GM18867 (cell line): Measurements from ENCODE around the gene HIVEP1.

ENCODE experiments used
- ATAC-seq: cut with Tn5 transposase; IDR thresholded peaks from one replicate; pipeline ENCODE4 v1.9.1; 2021; ENCODE audit warnings: mild to moderate bottlenecking, moderate library complexity; ENCODE audit not compliant: unreplicated experiment

Gene HIVEP1

DNA sequence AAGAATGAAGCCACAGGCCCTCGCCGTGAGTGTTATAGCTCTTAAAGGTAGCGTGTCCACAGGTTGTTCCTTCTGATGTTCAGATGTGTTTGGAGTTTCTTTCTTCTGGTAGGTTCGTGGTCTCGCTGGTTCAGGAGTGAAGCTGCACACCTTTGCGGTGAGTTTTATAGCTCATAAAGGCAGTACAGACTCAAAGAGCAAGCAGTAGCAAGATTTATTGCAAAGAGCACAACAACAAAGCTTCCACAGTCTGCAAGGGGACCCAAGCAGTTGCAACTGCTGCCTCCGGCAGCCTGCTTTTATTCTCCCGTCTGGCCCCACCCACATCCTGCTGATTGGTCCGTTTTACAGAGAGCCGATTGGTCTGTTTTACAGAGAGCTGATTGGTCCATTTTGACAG is 5.2 kb downstream of the HIVEP1 start:
- no peak for ATAC-seq

- no peak for ATAC-seq
Observed at GRCh38 chr6:12017876-12018401, 5.8 kb downstream of the HIVEP1 start.

- no peak for ATAC-seq
Observed at GRCh38 chr6:12020187-12020791, 8.2 kb downstream of the HIVEP1 start.

GRCh38 chr6:12022481-12022880 is 10.4 kb downstream of the HIVEP1 start:
- no peak for ATAC-seq

DNA sequence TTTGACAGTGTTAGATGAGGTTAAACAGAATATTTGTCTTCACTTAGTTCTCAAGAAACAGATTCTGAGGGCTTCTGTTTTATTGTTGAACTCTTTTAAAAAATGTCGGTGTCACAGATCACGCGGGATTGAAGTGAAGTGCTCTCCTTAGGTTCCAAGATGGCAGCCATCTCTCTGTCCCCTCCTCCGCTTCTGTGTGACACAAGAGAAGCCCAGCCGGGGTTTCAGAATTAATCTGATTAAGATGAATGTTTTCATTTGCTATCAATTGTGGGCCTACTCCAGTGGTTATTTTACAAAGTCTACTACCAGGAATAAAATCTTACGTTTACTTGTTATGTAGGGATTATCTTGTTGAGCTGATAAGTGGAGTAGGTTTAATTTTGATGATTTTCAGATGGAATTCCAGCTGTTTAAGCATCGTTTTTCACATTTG is 10.9 kb downstream of the HIVEP1 start:
- no peak for ATAC-seq

DNA sequence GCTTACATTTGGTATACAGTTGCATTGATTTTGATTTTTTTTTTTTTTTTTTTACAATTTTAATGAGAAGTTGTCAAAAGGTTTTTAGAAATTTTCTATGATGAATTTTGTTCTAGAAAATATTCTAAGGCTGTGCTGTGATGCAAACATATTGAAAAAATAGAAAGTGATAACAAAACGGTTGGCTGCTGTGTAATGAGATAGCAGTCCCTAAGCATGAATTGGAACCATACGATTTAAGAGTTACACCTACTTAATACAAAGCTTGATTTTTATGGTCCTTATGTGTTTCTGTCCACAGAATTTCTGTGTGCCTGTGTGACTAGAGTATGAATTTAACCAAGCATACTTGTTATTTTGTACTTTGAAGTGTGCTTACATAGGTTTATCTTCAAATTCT is 12.1 kb downstream of the HIVEP1 start:
- ATAC-seq = no peak

DNA sequence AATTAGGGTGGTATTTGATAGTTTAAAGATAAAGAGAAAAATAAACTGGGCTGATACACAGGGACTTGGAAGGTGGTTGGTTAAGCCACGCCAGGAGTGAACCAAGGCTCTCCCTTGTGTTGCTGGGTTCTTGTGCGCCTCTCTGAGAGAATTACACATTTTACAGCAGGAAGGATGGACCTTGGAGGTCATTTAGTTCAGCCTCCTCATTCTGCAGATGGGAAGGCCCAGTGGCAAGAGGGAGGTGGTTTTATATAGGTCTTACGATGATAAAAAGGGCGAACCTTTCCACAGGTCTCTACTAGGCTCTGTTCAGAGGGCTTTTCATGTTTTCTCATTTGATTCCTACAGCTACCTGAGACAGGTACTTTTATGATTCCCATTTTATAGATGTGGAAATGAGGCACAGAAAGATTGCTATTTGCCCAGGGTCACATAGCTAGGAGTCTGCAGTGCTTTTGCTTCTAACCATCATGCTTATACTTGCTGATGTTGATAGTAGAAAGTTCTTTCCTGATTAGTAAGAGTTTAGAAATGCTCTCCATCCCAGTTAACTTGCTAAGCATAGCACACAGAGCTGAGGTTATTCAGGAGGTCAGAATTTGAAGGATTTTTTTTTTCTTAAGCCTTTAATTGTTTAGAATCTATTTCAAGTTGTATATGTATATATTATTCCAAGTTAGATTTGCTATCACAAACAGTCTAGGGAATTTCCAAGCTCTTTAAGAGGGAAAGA is 12.8 kb downstream of the HIVEP1 start:
- ATAC-seq = no peak

DNA sequence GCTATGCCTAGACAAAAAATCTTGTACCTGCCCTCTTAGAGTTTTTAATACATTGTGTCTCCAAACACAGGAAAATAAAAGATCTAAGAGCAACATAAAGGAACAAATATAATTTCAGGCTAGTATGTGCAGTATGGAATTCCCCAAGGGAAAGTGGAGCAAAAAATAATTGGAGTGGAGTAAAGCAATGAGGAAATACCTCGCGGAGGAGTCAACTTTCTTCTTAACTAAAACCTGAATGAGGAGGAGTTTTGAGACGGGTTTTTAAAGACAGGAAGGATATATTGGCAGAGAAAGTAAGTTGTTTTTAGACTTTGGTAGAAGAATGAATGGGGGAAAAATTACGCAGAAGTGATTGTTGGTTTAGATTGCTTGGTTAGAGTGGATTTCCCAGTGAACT is 14.0 kb downstream of the HIVEP1 start:
- ATAC-seq = no peak

GRCh38 chr6:12026833-12027232 is 14.7 kb downstream of the HIVEP1 start:
- ATAC-seq = no peak

DNA sequence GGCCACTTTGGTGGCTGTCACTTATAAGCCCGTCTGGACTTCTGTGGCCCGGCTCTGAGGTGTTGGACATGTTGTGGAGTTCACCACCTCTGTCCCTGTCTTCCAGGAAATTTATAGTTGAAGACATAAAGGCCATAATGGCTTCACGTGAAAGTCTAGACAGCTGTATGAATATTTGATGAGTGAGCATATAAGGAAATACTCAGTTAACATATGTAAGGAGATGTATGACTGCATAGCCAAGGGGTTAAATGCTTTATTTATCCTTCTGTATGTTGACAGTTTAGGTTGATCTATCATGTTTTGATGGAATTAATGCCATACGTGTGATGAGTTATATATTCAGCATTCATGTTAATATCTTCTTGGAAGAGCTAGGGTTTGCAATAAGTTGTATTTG is 16.1 kb downstream of the HIVEP1 start:
- ATAC-seq = no peak

DNA sequence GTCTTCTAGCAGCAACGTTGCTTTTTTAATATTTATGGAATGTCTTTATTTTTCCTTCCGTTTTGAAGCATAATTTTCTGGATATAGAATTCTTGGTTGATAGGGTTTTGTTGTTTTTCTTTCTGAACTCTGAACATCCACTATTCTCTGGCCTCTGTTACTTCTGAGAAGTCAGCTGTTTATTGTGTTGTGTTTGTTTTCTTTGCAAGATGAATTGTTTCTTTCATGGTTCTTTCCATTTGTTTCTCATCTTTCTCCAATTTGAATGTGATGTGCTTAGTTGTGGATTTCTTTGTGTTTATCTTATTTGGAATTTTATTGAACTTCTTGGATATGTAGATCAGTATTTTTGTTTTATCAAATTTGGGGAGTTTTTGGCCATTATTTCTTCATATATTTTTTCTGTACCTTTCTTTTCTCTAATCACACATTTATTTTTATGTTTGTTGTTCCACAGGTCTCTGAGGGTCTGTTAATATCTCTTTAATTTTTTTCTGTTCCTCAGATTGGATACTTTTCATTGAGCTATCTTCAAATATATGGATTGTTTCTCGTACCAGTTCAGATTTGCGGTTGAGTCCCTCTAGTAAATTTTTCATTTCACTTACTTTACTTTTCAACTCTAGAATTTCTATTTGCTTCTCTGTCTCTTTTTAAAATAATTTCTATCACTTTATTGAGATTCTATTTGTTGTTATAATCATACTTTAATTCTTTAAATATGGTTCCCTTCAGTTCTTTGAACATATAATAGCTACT is 18.0 kb downstream of the HIVEP1 start:
- ATAC-seq = no peak

- ATAC-seq = no peak
Observed at GRCh38 chr6:12030993-12031550, 19.0 kb downstream of the HIVEP1 start.

DNA sequence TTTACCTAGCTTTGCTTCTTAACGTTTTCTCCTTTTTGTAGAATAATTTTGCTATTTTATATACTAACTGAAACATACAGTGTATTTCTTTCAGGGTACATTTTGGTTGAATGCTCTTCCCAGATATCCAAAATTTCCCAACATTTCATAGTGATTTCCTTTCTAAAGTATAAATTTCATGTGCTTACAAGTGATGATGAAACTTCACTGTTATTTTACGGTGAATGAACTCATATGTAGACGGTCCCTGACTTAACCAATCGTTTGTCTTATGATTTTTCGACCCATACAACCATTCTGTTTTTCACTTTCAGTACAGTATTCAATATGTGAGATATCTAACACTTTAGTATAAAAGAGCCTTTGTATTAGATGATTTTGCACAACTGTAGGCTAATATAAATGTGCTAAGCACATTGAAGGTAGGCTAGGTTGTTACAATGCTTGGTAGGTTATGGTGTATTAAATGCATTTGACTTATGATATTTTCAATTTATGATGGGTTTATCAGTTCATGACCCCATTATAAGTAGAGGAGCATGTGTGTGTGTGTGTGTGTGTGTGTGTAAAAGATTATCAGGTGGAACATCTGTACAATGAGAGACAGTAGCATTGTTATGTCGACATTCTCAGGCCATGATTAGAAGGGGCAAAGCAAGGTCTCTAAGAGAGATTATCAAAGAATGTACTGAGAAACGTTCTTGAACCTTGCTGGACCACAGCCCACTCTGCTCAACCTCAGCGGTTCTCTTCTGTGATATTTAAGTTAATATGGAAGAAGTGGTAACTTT is 20.9 kb downstream of the HIVEP1 start:
- no peak for ATAC-seq

- no peak for ATAC-seq
Observed at GRCh38 chr6:12033770-12034169, 21.7 kb downstream of the HIVEP1 start.

DNA sequence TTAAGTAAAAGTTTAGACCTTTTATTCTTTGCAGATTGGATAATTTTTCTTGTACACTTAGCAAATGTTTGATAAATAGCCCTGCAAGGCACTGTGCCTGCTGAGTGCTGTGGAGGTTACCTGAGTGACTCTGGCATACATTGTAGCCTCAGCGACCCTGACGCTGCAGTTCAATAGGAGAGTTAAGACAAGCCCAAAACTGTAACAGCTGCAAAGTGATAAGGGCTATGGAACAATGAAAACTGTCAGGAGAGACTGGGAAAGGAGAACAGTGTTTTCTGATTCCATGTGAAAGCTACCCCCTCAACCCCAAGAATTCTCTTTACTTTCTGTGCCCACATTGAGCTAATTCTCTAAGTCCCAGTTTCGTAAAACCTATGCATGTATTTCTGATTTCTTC is 22.2 kb downstream of the HIVEP1 start:
- ATAC-seq = no peak

GRCh38 chr6:12034837-12035236 is 22.7 kb downstream of the HIVEP1 start:
- ATAC-seq = no peak

- no peak for ATAC-seq
Observed at GRCh38 chr6:12036766-12037165, 24.7 kb downstream of the HIVEP1 start.

GRCh38 chr6:12037798-12038197 is 25.7 kb downstream of the HIVEP1 start:
- no peak for ATAC-seq

DNA sequence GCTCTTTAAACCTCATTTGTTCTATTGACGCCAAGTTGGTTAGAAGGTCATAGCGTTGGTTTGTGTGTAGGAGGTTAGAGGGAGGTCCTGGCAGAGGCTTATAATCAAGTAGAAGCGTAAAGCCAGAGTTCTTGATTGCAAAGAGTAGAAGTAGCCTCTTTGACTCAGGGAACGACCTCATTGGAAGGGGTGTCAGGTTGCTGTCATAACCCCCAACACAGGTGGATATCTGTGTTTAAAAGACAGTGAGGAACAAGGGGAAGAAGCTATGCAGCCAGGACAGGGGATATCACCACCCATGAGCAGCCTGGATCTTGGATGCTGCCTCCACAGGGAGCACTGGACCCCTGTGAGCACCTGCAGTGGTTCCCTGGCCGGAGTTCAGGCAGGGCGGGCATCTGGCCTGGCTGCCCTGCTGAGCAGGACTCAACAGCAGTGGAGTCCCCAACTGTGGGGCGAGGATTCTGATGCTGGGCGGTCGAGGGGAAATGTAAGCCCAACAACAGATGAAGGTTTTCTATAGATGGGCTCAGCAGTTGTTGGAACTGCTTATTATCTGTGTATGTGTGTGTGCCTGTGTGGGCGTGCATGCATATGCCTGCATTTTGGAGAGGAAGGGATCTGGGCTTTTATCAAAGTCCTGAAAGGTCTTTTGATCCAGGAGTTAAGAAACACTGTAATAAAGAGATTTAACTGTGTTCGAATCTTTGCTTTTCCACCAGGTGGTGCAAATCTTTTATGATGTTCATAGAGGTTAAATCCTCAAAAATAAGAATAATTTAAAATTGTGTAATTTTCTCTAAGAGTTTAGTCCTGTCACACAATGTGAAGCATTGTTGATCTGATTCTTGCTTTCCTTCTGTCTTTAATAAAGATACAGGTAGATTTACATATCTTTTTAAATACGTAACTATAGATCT is 27.7 kb downstream of the HIVEP1 start:
- ATAC-seq = no peak

GRCh38 chr6:12047304-12047703 is 35.2 kb downstream of the HIVEP1 start:
- peak; percentile 46 for ATAC-seq
